ENCODE measurements around the gene NABP1.

The NABP1 gene

GRCh38 chr2:191637182-191638078 is 40.5 kb upstream of the NABP1 start:
- TF ChIP-seq CEBPB (IDR thresholded peaks at IDR 0.05) (no peak), CREB1 (IDR thresholded peaks at IDR 0.05; ENCODE audit: low read depth) (no peak), EP300 (IDR thresholded peaks at IDR 0.05; ENCODE audit: borderline replicate concordance) (no peak), RAD21 (IDR thresholded peaks at IDR 0.05; ENCODE audit: low read depth) (no peak), YY1 (IDR thresholded peaks at IDR 0.05; ENCODE audit: low read depth) (no peak), ZBTB7A (IDR thresholded peaks at IDR 0.05; ENCODE audit: low read depth) (no peak), TEAD4 (IDR thresholded peaks at IDR 0.05) (no peak), TAF1 (IDR thresholded peaks at IDR 0.05; ENCODE audit: low read depth) (no peak), MAX (IDR thresholded peaks at IDR 0.05) (no peak), NFIC (IDR thresholded peaks at IDR 0.05) (no peak), EGR1 (IDR thresholded peaks at IDR 0.05) (no peak), TCF12 (IDR thresholded peaks at IDR 0.05; ENCODE audit: low read depth) (no peak)

GRCh38 chr2:191638079-191638801 is 39.7 kb upstream of the NABP1 start:
- TF ChIP-seq CEBPB (IDR thresholded peaks at IDR 0.05) (no peak), TCF12 (IDR thresholded peaks at IDR 0.05; ENCODE audit: low read depth) (no peak), CREB1 (IDR thresholded peaks at IDR 0.05; ENCODE audit: low read depth) (no peak), MAX (IDR thresholded peaks at IDR 0.05) (no peak), EGR1 (IDR thresholded peaks at IDR 0.05) (no peak), FOXM1 (IDR thresholded peaks at IDR 0.05; ENCODE audit: borderline replicate concordance, low read depth) (no peak), TEAD4 (IDR thresholded peaks at IDR 0.05) (no peak), YY1 (IDR thresholded peaks at IDR 0.05; ENCODE audit: low read depth) (no peak), TAF1 (IDR thresholded peaks at IDR 0.05; ENCODE audit: low read depth) (no peak), REST (IDR thresholded peaks at IDR 0.05; ENCODE audit: low read depth) (no peak)

GRCh38 chr2:191638802-191639172 is 39.1 kb upstream of the NABP1 start:
- TF ChIP-seq TAF1 (IDR thresholded peaks at IDR 0.05; ENCODE audit: low read depth) (no peak), NFIC (IDR thresholded peaks at IDR 0.05) (no peak), MAX (IDR thresholded peaks at IDR 0.05) (no peak)

GRCh38 chr2:191641609-191642008 is 36.3 kb upstream of the NABP1 start:
- no peak for TF ChIP-seq MAX (IDR thresholded peaks at IDR 0.05)
- TF ChIP-seq EP300 (IDR thresholded peaks at IDR 0.05; ENCODE audit: borderline replicate concordance), result no peak
- TF ChIP-seq TCF12 (IDR thresholded peaks at IDR 0.05; ENCODE audit: low read depth), result no peak
- no peak for TF ChIP-seq ZBTB7A (IDR thresholded peaks at IDR 0.05; ENCODE audit: low read depth)
- no peak for TF ChIP-seq TEAD4 (IDR thresholded peaks at IDR 0.05)
- TF ChIP-seq EGR1 (IDR thresholded peaks at IDR 0.05), result no peak

- TF ChIP-seq TAF1 (IDR thresholded peaks at IDR 0.05; ENCODE audit: low read depth), result no peak
- TF ChIP-seq MAX (IDR thresholded peaks at IDR 0.05), result no peak
- no peak for TF ChIP-seq USF1 (IDR thresholded peaks at IDR 0.05)
- TF ChIP-seq CEBPB (IDR thresholded peaks at IDR 0.05), result no peak
- TF ChIP-seq RAD21 (IDR thresholded peaks at IDR 0.05; ENCODE audit: low read depth), result no peak
- no peak for TF ChIP-seq FOXM1 (IDR thresholded peaks at IDR 0.05; ENCODE audit: borderline replicate concordance, low read depth)
- no peak for TF ChIP-seq TCF12 (IDR thresholded peaks at IDR 0.05; ENCODE audit: low read depth)
- TF ChIP-seq REST (IDR thresholded peaks at IDR 0.05; ENCODE audit: low read depth), result no peak
- no peak for TF ChIP-seq ZBTB7A (IDR thresholded peaks at IDR 0.05; ENCODE audit: low read depth)
- no peak for TF ChIP-seq EGR1 (IDR thresholded peaks at IDR 0.05)
- no peak for TF ChIP-seq NFIC (IDR thresholded peaks at IDR 0.05)
- no peak for TF ChIP-seq TEAD4 (IDR thresholded peaks at IDR 0.05)
- no peak for TF ChIP-seq EP300 (IDR thresholded peaks at IDR 0.05; ENCODE audit: borderline replicate concordance)
Measured at GRCh38 chr2:191642541-191642940, 35.4 kb upstream of the NABP1 start.

Data from Ishikawa (cell line).